MCF 10A (cell line): Measurements from ENCODE around the gene PAXX. TPM values are rescaled to one million over a fixed set of nuclear protein-coding genes. Genes with fewer than 3 reads are reported as not detected.

Experiments
- BruUV-seq: library from RNA; stranded (reverse); fragments of 400-500 nt; replicated peaks from 2 replicates; lab custom pipeline; 2021; lab: Mats Ljungman, UMichigan
- CTCF ChIA-PET: fragments of 300-600 bp; sonication (Branson Sonifier 250); formaldehyde crosslinking; extraction: SDS; loops from one replicate; lab custom pipeline; 2021; ENCODE audit warnings: antibody characterized with exemption, inconsistent platforms; lab: Yijun Ruan, JAX
- POLR2A ChIA-PET: fragments of 300-600, 350-650 bp; sonication (Branson Sonifier 250); formaldehyde crosslinking; extraction: SDS; loops from one replicate; lab custom pipeline; 2020; ENCODE audit warnings: antibody characterized with exemption, inconsistent platforms; lab: Yijun Ruan, JAX
- DNase-seq: peaks from one replicate; pipeline ENCODE4 v3.0.0-alpha.2; 2018; ENCODE audit not compliant: unreplicated experiment
- H3K27ac Mint-ChIP-seq: one replicate; pipeline ENCODE4 v1.8.0; 2022; ENCODE audit warnings: mild to moderate bottlenecking, low read depth, mixed read lengths; ENCODE audit not compliant: unreplicated experiment
- H3K27me3 Mint-ChIP-seq: one replicate; pipeline ENCODE4 v1.8.0; 2022; ENCODE audit warnings: mixed read lengths; ENCODE audit not compliant: insufficient read depth, unreplicated experiment
- H3K36me3 Mint-ChIP-seq: one replicate; pipeline ENCODE4 v1.8.0; 2022; ENCODE audit warnings: mild to moderate bottlenecking, moderate library complexity, mixed read lengths; ENCODE audit not compliant: insufficient read depth, unreplicated experiment
- H3K4me1 Mint-ChIP-seq: one replicate; pipeline ENCODE4 v1.8.0; 2022; ENCODE audit warnings: mixed read lengths; ENCODE audit not compliant: insufficient read depth, unreplicated experiment
- H3K4me3 Mint-ChIP-seq: one replicate; pipeline ENCODE4 v1.8.0; 2022; ENCODE audit warnings: mild to moderate bottlenecking, moderate library complexity, mixed read lengths; ENCODE audit not compliant: unreplicated experiment
- H3K9me3 Mint-ChIP-seq: one replicate; pipeline ENCODE4 v1.8.0; 2022; ENCODE audit warnings: mixed read lengths; ENCODE audit not compliant: unreplicated experiment
- intact Hi-C: fragments of 100-400 bp; cut with micrococcal nuclease; formaldehyde crosslinking; loops from 2 replicates; pipeline ENCODE4 v1.14.1; 2022
- total RNA-seq: library from RNA; stranded (reverse); gene quantifications from 2 replicates; pipeline ENCODE4 v1.2.3, GENCODE V29; 2022
- TF ChIP-seq, protein P1 (sequence below): fragments of 200-600 bp; IDR thresholded peaks from one replicate; pipeline ENCODE4 v1.8.0; 2022; ENCODE audit warnings: antibody characterized with exemption, mild to moderate bottlenecking; ENCODE audit not compliant: unreplicated experiment

Gene PAXX
- total RNA-seq, 1 experiment from 2014 or later, result 57.9 TPM

DNA sequence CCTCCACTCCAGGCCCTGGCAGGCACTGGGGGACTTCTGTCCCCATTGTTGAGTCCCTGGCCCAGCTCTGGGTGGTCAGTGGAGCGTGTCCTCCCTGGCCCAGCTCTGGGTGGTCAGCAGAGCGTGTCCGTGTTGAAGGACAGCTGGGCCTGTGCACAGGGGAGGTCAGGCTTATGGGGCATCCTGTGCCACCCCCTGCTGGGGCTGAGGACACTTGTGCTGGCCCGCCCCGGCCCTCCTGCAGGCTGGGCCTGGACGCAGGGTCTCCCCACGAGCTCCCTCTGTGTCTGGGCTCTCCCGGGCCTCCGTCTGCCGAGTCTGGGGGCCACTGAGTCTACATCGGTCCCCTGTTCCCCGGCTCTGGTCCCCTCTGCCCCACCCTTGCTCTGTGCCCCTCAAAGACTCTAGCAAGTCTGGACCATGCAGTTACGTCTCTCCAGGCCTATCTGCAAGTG, 15.6 kb downstream of the PAXX start:
- DNase-seq, result no peak
- ChIA-PET POLR2A (no interaction called here), CTCF (no interaction called here)
- Mint-ChIP-seq H3K27ac (no peak overlapping the region), H3K9me3 (no peaks in the 10 kb centered on the region), H3K4me3 (no peak overlapping the region), H3K27me3 (no peaks in the 10 kb centered on the region), H3K4me1 (no peaks in the 10 kb centered on the region), H3K36me3 (peaks cover 10% of the 10 kb centered on the region)
- intact Hi-C loops, result no loop called here
- BruUV-seq, result no TSS peak
- TF ChIP-seq, protein P1, sequence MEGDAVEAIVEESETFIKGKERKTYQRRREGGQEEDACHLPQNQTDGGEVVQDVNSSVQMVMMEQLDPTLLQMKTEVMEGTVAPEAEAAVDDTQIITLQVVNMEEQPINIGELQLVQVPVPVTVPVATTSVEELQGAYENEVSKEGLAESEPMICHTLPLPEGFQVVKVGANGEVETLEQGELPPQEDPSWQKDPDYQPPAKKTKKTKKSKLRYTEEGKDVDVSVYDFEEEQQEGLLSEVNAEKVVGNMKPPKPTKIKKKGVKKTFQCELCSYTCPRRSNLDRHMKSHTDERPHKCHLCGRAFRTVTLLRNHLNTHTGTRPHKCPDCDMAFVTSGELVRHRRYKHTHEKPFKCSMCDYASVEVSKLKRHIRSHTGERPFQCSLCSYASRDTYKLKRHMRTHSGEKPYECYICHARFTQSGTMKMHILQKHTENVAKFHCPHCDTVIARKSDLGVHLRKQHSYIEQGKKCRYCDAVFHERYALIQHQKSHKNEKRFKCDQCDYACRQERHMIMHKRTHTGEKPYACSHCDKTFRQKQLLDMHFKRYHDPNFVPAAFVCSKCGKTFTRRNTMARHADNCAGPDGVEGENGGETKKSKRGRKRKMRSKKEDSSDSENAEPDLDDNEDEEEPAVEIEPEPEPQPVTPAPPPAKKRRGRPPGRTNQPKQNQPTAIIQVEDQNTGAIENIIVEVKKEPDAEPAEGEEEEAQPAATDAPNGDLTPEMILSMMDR, result no peak

DNA sequence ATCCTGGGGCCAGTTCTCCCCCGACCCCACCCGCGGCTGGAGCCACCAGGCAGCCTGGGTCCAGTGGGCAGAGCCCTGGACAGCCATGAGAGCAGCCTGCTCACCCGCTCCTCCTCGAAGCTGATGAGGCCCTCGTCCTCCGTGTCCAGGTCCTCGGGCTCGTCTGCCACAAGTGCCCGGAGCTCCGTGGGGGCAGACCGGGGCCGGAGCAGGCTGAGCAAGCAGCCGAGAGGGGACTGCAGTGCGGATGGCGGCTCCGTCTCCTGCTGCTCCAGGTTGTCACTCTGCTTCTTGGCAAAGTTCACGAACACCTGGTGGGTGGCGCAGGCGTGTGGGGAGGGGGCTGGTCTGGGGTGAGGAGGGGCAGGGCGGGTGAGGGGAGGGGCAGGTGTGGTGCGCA, 16.1 kb downstream of the PAXX start:
- ChIA-PET CTCF (no interaction called here), POLR2A (no interaction called here)
- H3K4me1 Mint-ChIP-seq, result no peaks in the 10 kb centered on the region
- intact Hi-C loops, result no loop called here
- DNase-seq, result no peak
- H3K36me3 Mint-ChIP-seq, result peaks cover 10% of the 10 kb centered on the region
- H3K9me3 Mint-ChIP-seq, result no peaks in the 10 kb centered on the region
- TF ChIP-seq, protein P1, result no peak
- H3K27ac Mint-ChIP-seq, result no peak overlapping the region
- no TSS peak for BruUV-seq
- H3K27me3 Mint-ChIP-seq, result no peaks in the 10 kb centered on the region
- no peak overlapping the region for H3K4me3 Mint-ChIP-seq

DNA sequence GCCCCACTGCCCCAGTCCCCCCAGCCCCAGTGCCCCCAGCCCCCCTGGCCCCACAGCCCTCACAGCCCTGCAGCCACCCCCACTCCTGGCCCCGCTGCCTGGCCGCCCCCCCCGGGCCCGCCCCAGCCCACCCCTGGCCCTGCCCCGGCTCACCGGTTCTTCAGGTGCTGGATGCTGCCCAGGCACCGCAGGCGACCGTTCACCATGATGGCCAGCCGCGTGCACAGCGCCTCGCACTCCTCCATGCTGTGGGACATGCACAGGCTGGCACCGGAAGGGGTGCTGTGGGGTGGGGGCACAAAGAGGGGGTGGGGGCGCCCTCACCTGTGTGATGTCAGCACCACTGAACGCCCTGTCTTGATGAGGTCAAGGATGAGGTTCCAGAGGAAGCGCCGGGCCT, 17.0 kb downstream of the PAXX start:
- H3K27me3 Mint-ChIP-seq, result no peaks in the 10 kb centered on the region
- ChIA-PET CTCF (interaction anchor here (0.8 to 1.0 kb wide), 2 partner anchors 11 to 20 kb away, joined by 3 to 5 read pairs; no protein-coding TSS in a partner anchor), POLR2A (no interaction called here)
- TF ChIP-seq, protein P1, result no peak
- DNase-seq, result no peak
- no peaks in the 10 kb centered on the region for H3K4me1 Mint-ChIP-seq
- H3K36me3 Mint-ChIP-seq, result peaks cover 10% of the 10 kb centered on the region
- intact Hi-C loops, result no loop called here
- BruUV-seq, result no TSS peak
- no peak overlapping the region for H3K27ac Mint-ChIP-seq
- H3K9me3 Mint-ChIP-seq, result no peaks in the 10 kb centered on the region
- H3K4me3 Mint-ChIP-seq, result no peak overlapping the region

DNA sequence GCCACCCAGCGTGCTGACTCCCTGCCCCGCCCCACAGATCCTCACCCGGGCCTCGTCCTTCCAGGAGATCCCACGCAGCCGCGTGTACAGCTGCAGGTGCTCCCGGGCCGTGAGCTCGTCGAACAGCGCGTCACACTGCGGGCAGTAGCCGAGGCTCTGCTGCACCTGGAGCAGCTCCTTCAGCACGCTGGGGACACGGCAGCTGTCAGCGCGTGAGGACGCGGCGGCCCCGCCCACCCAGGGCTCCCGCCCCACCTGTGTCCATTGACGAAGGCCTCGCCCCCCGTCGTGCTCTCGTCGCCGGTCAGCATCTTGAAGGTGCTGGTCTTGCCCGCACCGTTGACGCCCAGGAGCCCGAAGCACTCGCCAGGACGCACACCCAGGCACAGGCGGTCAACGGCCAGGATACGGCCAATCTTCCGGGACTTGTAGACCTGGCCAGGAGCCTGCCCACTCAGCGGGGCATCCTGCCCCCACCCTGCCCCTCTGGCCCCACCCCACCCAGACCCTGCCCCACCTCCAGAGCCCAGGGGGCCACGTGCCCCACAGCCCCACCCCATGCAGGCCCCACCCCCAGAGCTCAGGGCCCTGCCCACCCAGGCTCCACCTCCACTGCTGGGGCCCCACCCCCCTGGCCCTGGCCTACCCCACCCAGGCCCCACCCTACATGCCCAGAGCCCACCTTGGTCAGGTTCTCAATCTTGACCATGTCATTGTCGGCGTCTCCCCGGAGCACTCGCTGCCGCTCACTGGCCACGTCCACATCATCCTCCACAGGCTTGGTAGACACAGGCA, 17.9 kb downstream of the PAXX start:
- no TSS peak for BruUV-seq
- POLR2A ChIA-PET, result interaction anchor here (0.7 kb wide), 1 partner anchor 598 kb away, joined by 3 read pairs; no protein-coding TSS in a partner anchor
- H3K9me3 Mint-ChIP-seq, result no peaks in the 10 kb centered on the region

More for the DNA sequence above, 17.9 kb downstream of the PAXX start:
- DNase-seq, result no peak
- CTCF ChIA-PET, result interaction anchor here (0.8 to 1.0 kb wide), 2 partner anchors 10 to 19 kb away, joined by 3 to 5 read pairs; no protein-coding TSS in a partner anchor
- intact Hi-C loops, result no loop called here
- Mint-ChIP-seq H3K27ac (no peak overlapping the region), H3K27me3 (no peaks in the 10 kb centered on the region), H3K4me3 (no peak overlapping the region), H3K4me1 (no peaks in the 10 kb centered on the region), H3K36me3 (peaks cover 14% of the 10 kb centered on the region)
- TF ChIP-seq, protein P1, result no peak
